Measurements from ENCODE around the gene IFI44. TPM values are rescaled to one million over a fixed set of nuclear protein-coding genes. Genes with fewer than 3 reads are reported as not detected.

IFI44 gene
- total and polyA plus RNA-seq, 8 donors = 14.3 to 62.2 (median 23.3) TPM; not detected in 1

- DNase-seq = peak in 1 of 2 donors; percentile 22
- Histone ChIP-seq H3K4me3 (peak overlapping the region; percentile 36 to 45 (median 39)), H3K27me3 (no peaks in the 10 kb centered on the region), H3K36me3 (peaks cover 0 to 15% (median 11%) of the 10 kb centered on the region in 4 donors), H3K9me3 (peaks cover 0 to 16% (median 0%) of the 10 kb centered on the region in 4 donors), H3K4me1 (peaks cover 0 to 48% (median 25%) of the 10 kb centered on the region in 4 donors), H3K27ac (peak overlapping the region in 4 of 5 donors; percentile 1 to 70 (median 50))
- TF ChIP-seq POLR2A (IDR thresholded peaks at IDR 0.05) (no peak), EP300 (IDR thresholded peaks at IDR 0.05) (no peak), POLR2AphosphoS5 (IDR thresholded peaks at IDR 0.05) (peak in 1 of 3 donors; percentile 18)
- TF ChIP-seq, protein P1, sequence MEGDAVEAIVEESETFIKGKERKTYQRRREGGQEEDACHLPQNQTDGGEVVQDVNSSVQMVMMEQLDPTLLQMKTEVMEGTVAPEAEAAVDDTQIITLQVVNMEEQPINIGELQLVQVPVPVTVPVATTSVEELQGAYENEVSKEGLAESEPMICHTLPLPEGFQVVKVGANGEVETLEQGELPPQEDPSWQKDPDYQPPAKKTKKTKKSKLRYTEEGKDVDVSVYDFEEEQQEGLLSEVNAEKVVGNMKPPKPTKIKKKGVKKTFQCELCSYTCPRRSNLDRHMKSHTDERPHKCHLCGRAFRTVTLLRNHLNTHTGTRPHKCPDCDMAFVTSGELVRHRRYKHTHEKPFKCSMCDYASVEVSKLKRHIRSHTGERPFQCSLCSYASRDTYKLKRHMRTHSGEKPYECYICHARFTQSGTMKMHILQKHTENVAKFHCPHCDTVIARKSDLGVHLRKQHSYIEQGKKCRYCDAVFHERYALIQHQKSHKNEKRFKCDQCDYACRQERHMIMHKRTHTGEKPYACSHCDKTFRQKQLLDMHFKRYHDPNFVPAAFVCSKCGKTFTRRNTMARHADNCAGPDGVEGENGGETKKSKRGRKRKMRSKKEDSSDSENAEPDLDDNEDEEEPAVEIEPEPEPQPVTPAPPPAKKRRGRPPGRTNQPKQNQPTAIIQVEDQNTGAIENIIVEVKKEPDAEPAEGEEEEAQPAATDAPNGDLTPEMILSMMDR (IDR thresholded peaks at IDR 0.05) = no peak
- WGBS, 5 donors = 47 to 70% (median 66%) methylated on average over 10 to 12 of the region's 12 CpGs
- intact Hi-C loops (cut with DNase I; ENCODE audit: low total_unique reads) = no loop called here
Measured at GRCh38 chr1:78651241-78651640, 1.6 kb downstream of the IFI44 start.

GRCh38 chr1:78652019-78652560 is 2.5 kb downstream of the IFI44 start:
- Histone ChIP-seq H3K36me3 (peaks cover 0 to 22% (median 12%) of the 10 kb centered on the region in 4 donors), H3K27ac (peak overlapping the region in 1 of 5 donors; percentile 37), H3K9me3 (peaks cover 0 to 12% (median 0%) of the 10 kb centered on the region in 4 donors), H3K27me3 (no peaks in the 10 kb centered on the region), H3K4me1 (peaks cover 0 to 47% (median 25%) of the 10 kb centered on the region in 4 donors), H3K4me3 (peak overlapping the region; percentile 36 to 45 (median 39))
- intact Hi-C loops (cut with DNase I; ENCODE audit: low total_unique reads) = no loop called here
- WGBS, 5 donors = 78 to 88% (median 85%) methylated on average over 17 of the region's 17 CpGs
- no peak for DNase-seq
- TF ChIP-seq, protein P1 (IDR thresholded peaks at IDR 0.05) = no peak
- no peak for TF ChIP-seq POLR2A (IDR thresholded peaks at IDR 0.05)
- no peak for TF ChIP-seq POLR2AphosphoS5 (IDR thresholded peaks at IDR 0.05)
- TF ChIP-seq EP300 (IDR thresholded peaks at IDR 0.05) = no peak

GRCh38 chr1:78658901-78659300 is 9.3 kb downstream of the IFI44 start:
- H3K9me3 ChIP-seq = no peaks in the 10 kb centered on the region
- no peak overlapping the region for H3K27ac ChIP-seq
- no peak overlapping the region for H3K4me3 ChIP-seq
- TF ChIP-seq, protein P1 (IDR thresholded peaks at IDR 0.05) = no peak
- TF ChIP-seq POLR2AphosphoS5 (IDR thresholded peaks at IDR 0.05) (no peak), EP300 (IDR thresholded peaks at IDR 0.05) (no peak), POLR2A (IDR thresholded peaks at IDR 0.05) (no peak)
- peaks cover 0 to 3% (median 0%) of the 10 kb centered on the region in 4 donors for H3K4me1 ChIP-seq
- H3K36me3 ChIP-seq = peaks cover 4 to 84% (median 71%) of the 10 kb centered on the region in 4 donors
- intact Hi-C loops (cut with DNase I; ENCODE audit: low total_unique reads) = no loop called here
- WGBS, 5 donors = 94 to 100% (median 96%) methylated on average over 1 of the region's 1 CpG
- no peaks in the 10 kb centered on the region for H3K27me3 ChIP-seq
- DNase-seq = no peak

DNA sequence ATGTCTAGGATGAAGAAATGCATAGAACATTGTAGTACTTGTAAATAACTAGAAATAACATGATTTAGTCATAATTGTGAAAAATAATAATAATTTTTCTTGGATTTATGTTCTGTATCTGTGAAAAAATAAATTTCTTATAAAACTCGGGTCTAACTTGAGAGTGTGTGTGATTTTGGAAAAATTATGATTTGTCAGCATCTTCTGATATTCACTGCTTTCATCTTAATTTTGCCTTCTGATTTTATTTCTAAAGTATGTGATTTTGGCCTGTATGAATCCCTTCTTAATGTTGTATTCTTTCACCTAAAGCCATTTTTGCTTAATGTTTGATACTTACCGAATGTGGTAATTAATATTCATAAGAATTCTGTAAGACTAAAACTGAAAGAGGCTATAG is 14.3 kb downstream of the IFI44 start:
- no peak for TF ChIP-seq POLR2A (IDR thresholded peaks at IDR 0.05)
- TF ChIP-seq, protein P1 (IDR thresholded peaks at IDR 0.05) = no peak
- no peak for TF ChIP-seq POLR2AphosphoS5 (IDR thresholded peaks at IDR 0.05)
- TF ChIP-seq EP300 (IDR thresholded peaks at IDR 0.05) = no peak
- 90 to 91% (median 90%) methylated on average over 2 of the region's 2 CpGs for WGBS, 5 donors
- Histone ChIP-seq H3K4me3 (no peak overlapping the region), H3K36me3 (peaks cover 4 to 57% (median 49%) of the 10 kb centered on the region in 4 donors), H3K27me3 (no peaks in the 10 kb centered on the region), H3K9me3 (no peaks in the 10 kb centered on the region), H3K4me1 (no peaks in the 10 kb centered on the region), H3K27ac (no peak overlapping the region)
- DNase-seq = no peak
- intact Hi-C loops (cut with DNase I; ENCODE audit: low total_unique reads) = no loop called here
